HCT116 (cell line): ENCODE results near the gene PTRHD1.

Experiments
- CEBPB ChIP-seq: IDR thresholded peaks from 2 replicates; pipeline ENCODE4 v1.6.1; 2012; ENCODE audit warnings: low read depth
- POLR2A ChIP-seq: IDR thresholded peaks from 2 replicates; pipeline ENCODE4 v1.7.0; 2011; ENCODE audit warnings: borderline replicate concordance; ENCODE audit not compliant: insufficient read depth, insufficient read length; ENCODE audit errors: extremely low read depth
- POLR2AphosphoS5 ChIP-seq: IDR thresholded peaks from 2 replicates; pipeline ENCODE4 v1.6.1; 2011; ENCODE audit warnings: mild to moderate bottlenecking, low read depth, low read length, moderate library complexity
- SRF ChIP-seq: IDR thresholded peaks from 2 replicates; pipeline ENCODE4 v1.6.1; 2012; ENCODE audit warnings: low read depth

GRCh38 chr2:24806661-24807036, 13.5 kb upstream of the PTRHD1 start:
- TF ChIP-seq POLR2AphosphoS5 (no peak), SRF (no peak), CEBPB (no peak), POLR2A (no peak)
